DND-41 (cell line): Measurements from ENCODE around the gene ARV1.

Experiments used
- EZH2 ChIP-seq: IDR thresholded peaks from 3 replicates; pipeline ENCODE4 v1.6.1; 2012; ENCODE audit warnings: borderline replicate concordance, low read depth, mild to moderate bottlenecking, moderate library complexity, low read length, inconsistent platforms; ENCODE audit not compliant: severe bottlenecking
- TF ChIP-seq, protein P1 (sequence below): IDR thresholded peaks from 2 replicates; pipeline ENCODE4 v1.5.1; 2012; ENCODE audit warnings: borderline replicate concordance, low read length, moderate library complexity, mild to moderate bottlenecking; ENCODE audit not compliant: poor library complexity, severe bottlenecking; ENCODE audit errors: extremely low read depth

- TF ChIP-seq, protein P1, sequence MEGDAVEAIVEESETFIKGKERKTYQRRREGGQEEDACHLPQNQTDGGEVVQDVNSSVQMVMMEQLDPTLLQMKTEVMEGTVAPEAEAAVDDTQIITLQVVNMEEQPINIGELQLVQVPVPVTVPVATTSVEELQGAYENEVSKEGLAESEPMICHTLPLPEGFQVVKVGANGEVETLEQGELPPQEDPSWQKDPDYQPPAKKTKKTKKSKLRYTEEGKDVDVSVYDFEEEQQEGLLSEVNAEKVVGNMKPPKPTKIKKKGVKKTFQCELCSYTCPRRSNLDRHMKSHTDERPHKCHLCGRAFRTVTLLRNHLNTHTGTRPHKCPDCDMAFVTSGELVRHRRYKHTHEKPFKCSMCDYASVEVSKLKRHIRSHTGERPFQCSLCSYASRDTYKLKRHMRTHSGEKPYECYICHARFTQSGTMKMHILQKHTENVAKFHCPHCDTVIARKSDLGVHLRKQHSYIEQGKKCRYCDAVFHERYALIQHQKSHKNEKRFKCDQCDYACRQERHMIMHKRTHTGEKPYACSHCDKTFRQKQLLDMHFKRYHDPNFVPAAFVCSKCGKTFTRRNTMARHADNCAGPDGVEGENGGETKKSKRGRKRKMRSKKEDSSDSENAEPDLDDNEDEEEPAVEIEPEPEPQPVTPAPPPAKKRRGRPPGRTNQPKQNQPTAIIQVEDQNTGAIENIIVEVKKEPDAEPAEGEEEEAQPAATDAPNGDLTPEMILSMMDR, result no peak
- TF ChIP-seq EZH2, result no peak
Observed at GRCh38 chr1:230970432-230970831, 8.5 kb upstream of the ARV1 start.
